ENCODE data around the gene SCAF11. TPM values are rescaled to one million over a fixed set of nuclear protein-coding genes. Genes with fewer than 3 reads are reported as not detected.

Gene SCAF11
- total RNA-seq, 4 donors from 2014 or later, result 152 to 294 (median 173) TPM

DNA sequence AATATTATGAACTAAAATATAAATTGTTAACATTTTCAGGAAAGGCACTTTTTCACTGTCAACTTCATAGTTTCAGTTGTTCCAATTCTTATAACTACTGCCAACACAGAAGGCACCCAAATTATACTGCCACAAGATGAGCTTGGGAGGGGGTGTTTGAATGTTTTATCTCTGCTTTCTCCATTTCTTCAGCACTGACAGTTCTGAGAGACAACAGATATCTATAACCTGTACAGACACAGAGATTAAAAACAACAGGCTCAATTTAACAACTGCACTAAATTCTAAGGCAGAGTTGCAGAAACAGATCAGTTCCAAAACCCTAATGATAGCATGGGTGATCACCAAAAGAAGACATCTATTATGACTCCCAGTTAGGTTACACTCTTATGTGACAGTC, 12.8 kb downstream of the SCAF11 start:
- Histone ChIP-seq H3K36me3 (no peaks in the 10 kb centered on the region), H3K9me3 (no peaks in the 10 kb centered on the region), H3K4me3 (replicated peaks in 1 of 3) (no peak overlapping the region), H3K27ac (no peak overlapping the region), H3K27me3 (no peaks in the 10 kb centered on the region), H3K4me1 (peaks cover 15 to 23% of the 10 kb centered on the region in 2 donors)
- TF ChIP-seq, protein P1, sequence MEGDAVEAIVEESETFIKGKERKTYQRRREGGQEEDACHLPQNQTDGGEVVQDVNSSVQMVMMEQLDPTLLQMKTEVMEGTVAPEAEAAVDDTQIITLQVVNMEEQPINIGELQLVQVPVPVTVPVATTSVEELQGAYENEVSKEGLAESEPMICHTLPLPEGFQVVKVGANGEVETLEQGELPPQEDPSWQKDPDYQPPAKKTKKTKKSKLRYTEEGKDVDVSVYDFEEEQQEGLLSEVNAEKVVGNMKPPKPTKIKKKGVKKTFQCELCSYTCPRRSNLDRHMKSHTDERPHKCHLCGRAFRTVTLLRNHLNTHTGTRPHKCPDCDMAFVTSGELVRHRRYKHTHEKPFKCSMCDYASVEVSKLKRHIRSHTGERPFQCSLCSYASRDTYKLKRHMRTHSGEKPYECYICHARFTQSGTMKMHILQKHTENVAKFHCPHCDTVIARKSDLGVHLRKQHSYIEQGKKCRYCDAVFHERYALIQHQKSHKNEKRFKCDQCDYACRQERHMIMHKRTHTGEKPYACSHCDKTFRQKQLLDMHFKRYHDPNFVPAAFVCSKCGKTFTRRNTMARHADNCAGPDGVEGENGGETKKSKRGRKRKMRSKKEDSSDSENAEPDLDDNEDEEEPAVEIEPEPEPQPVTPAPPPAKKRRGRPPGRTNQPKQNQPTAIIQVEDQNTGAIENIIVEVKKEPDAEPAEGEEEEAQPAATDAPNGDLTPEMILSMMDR (IDR thresholded peaks at IDR 0.05), result no peak
- no peak for TF ChIP-seq POLR2A (IDR thresholded peaks at IDR 0.05)
- DNase-seq, result no peak
- intact Hi-C loops (cut with DNase I), result no loop called here

DNA sequence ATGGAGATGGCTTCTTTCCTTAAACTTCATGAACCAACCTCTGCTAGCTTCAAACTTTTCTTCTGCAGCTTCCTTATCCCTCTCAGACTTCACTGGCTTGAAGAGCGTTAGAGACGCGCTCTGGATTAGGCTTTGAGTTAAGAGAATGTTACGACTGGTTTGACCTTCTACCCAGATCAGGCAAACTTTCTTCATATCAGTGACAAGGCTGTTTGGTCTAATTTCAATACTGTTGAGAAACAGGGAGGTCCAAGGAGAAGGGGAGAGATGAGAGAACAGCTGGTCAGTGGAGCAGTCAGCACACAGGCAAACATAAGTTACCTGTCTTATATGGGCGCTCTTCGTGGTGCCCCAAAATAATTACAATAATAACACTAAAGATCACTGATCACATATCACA, 14.9 kb downstream of the SCAF11 start:
- H3K27ac ChIP-seq, result no peak overlapping the region

DNA sequence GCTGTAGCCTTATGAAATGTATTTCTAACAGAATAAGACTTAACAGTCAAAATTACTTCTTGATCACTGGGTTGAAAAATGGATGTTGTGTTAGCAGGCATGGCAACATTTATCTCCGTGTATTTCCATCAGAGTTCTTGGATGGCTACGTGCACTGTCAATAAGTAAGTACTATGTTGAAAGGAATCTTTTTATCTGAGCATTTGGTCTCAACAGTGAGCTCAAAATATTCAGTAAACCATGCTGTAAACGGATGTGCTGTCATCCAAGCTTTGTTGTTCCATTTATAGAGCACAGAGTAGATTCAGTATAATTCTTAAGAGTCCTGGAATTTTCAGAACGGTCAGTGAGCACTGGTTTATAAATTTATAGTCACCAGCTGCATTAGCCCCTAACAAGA, 15.5 kb downstream of the SCAF11 start:
- no peak overlapping the region for H3K27ac ChIP-seq
- WGBS, 2 donors, result 85 to 93% methylated on average over 4 of the region's 4 CpGs
- no peak overlapping the region for H3K4me3 ChIP-seq (replicated peaks in 1 of 3)
- no peaks in the 10 kb centered on the region for H3K36me3 ChIP-seq
- no peak for TF ChIP-seq POLR2A (IDR thresholded peaks at IDR 0.05)
- TF ChIP-seq, protein P1 (IDR thresholded peaks at IDR 0.05), result no peak
- peaks cover 14 to 22% of the 10 kb centered on the region in 2 donors for H3K4me1 ChIP-seq
- H3K27me3 ChIP-seq, result no peaks in the 10 kb centered on the region
- intact Hi-C loops (cut with DNase I), result no loop called here
- DNase-seq, result no peak
- no peaks in the 10 kb centered on the region for H3K9me3 ChIP-seq

More for the DNA sequence above, 14.9 kb downstream of the SCAF11 start:
- Histone ChIP-seq H3K36me3 (no peaks in the 10 kb centered on the region), H3K4me1 (peaks cover 20 to 29% of the 10 kb centered on the region in 2 donors), H3K9me3 (no peaks in the 10 kb centered on the region), H3K4me3 (replicated peaks in 1 of 3) (no peak overlapping the region), H3K27me3 (no peaks in the 10 kb centered on the region)
- no peak for TF ChIP-seq POLR2A (IDR thresholded peaks at IDR 0.05)
- TF ChIP-seq, protein P1 (IDR thresholded peaks at IDR 0.05), result no peak
- intact Hi-C loops (cut with DNase I), result no loop called here
- 94 to 97% methylated on average over 6 of the region's 6 CpGs for WGBS, 2 donors
- DNase-seq, result no peak

DNA sequence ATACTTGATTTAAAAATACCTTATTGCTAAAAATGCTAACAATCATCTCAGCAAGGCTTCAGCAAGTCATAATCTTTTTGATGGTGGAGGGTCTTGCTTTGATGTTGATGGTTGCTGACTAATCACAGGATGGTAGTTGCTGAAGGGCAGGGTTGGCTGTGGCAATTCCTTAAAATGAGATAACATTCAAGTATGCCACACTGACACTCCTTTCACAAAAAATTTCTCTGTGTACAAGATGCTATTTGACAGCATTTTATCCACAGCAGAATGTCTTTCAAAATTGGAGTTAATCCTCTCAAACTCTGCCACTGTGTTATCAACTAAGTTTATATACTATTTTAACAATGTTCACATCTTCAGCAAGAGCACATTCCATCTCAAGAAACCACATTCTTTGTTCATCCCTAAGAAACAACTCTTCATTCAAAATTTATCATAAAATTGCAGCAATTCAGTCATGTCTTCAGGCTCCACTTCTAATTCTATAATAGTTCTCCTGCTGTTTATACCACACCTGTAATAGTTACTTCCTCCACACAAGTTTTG, 16.1 kb downstream of the SCAF11 start:
- Histone ChIP-seq H3K4me3 (replicated peaks in 1 of 3) (no peak overlapping the region), H3K4me1 (peaks cover 8 to 16% of the 10 kb centered on the region in 2 donors), H3K27ac (no peak overlapping the region), H3K27me3 (no peaks in the 10 kb centered on the region), H3K9me3 (no peaks in the 10 kb centered on the region), H3K36me3 (no peaks in the 10 kb centered on the region)
- no peak for TF ChIP-seq POLR2A (IDR thresholded peaks at IDR 0.05)
- TF ChIP-seq, protein P1 (IDR thresholded peaks at IDR 0.05), result no peak
- DNase-seq, result no peak
- intact Hi-C loops (cut with DNase I), result no loop called here

DNA sequence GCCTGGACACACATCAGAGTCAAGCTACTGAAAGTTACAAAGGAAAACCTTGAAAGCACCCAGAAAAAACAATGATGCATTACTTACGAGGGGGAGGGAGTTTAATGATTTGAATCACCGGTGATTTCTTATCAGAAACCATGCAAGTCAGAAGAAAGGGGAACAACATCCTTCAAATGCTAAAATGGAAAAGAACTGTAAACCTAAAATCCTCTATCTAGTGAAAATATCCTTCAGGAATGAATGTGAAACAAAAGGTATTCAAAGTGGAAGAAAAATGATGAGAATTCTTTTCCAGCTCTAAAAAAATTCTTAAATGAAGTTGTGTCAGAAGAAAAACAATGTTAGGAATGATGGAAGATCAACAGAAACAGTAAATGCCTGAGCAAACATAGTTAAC, 16.8 kb downstream of the SCAF11 start:
- H3K9me3 ChIP-seq, result no peaks in the 10 kb centered on the region
- H3K36me3 ChIP-seq, result no peaks in the 10 kb centered on the region
- peak overlapping the region in 1 of 3 donors; percentile 4 for H3K27ac ChIP-seq
- H3K4me3 ChIP-seq (replicated peaks in 1 of 3), result no peak overlapping the region
- 46 to 52% methylated on average over 2 of the region's 2 CpGs for WGBS, 2 donors
- intact Hi-C loops (cut with DNase I), result no loop called here
- H3K27me3 ChIP-seq, result no peaks in the 10 kb centered on the region
- no peak for TF ChIP-seq POLR2A (IDR thresholded peaks at IDR 0.05)
- TF ChIP-seq, protein P1 (IDR thresholded peaks at IDR 0.05), result no peak
- peaks cover 5 to 15% of the 10 kb centered on the region in 2 donors for H3K4me1 ChIP-seq
- no peak for DNase-seq
